ENCODE results near the gene CABP2.

The CABP2 gene

DNA sequence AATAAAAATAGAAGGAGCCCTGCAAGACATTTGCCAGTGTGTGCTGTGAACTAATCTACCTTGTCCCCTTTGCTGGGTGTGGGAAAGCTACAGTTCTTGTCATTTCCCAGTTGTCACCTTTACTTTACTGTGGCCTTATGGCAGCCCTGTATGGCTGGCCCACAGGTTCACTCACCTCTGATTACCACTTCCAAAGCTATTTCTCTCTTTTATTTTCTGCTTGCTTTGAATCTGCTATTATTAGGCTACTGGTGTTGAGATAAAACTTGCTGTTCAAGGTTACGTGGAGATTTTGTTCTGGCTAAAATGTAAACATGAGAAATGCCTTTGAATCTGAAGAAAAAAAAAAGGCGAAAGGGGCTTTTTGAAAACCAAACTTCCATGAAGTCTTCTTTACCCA lies 9.6 kb upstream of the CABP2 start:
- H3K4me1 ChIP-seq = no peaks in the 10 kb centered on the region
- no peak overlapping the region for H2AFZ ChIP-seq
- no peaks in the 10 kb centered on the region for H3K79me2 ChIP-seq
- H3K9me3 ChIP-seq (ENCODE audit: control insufficient read depth, low read length) = no peaks in the 10 kb centered on the region
- no peak overlapping the region for H3K4me2 ChIP-seq (ENCODE audit: low read length)
- H3K36me3 ChIP-seq (ENCODE audit: control insufficient read depth, insufficient read depth, low read length) = no peaks in the 10 kb centered on the region
- no peak overlapping the region for H3K27ac ChIP-seq
- H3K27me3 ChIP-seq (ENCODE audit: control insufficient read depth, insufficient read depth, low read length) = no peaks in the 10 kb centered on the region
- no peak overlapping the region for H3K9ac ChIP-seq
- no peak overlapping the region for H3K4me3 ChIP-seq (ENCODE audit: low read depth, low read length)
- TF ChIP-seq, protein P1, sequence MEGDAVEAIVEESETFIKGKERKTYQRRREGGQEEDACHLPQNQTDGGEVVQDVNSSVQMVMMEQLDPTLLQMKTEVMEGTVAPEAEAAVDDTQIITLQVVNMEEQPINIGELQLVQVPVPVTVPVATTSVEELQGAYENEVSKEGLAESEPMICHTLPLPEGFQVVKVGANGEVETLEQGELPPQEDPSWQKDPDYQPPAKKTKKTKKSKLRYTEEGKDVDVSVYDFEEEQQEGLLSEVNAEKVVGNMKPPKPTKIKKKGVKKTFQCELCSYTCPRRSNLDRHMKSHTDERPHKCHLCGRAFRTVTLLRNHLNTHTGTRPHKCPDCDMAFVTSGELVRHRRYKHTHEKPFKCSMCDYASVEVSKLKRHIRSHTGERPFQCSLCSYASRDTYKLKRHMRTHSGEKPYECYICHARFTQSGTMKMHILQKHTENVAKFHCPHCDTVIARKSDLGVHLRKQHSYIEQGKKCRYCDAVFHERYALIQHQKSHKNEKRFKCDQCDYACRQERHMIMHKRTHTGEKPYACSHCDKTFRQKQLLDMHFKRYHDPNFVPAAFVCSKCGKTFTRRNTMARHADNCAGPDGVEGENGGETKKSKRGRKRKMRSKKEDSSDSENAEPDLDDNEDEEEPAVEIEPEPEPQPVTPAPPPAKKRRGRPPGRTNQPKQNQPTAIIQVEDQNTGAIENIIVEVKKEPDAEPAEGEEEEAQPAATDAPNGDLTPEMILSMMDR (IDR thresholded peaks at IDR 0.05) = no peak

GRCh38 chr11:67530282-67530592 lies 7.0 kb upstream of the CABP2 start:
- Histone ChIP-seq H2AFZ (no peak overlapping the region), H3K9ac (no peak overlapping the region), H3K4me3 (ENCODE audit: low read depth, low read length) (no peak overlapping the region), H3K9me3 (ENCODE audit: control insufficient read depth, low read length) (no peaks in the 10 kb centered on the region), H3K27ac (no peak overlapping the region), H3K27me3 (ENCODE audit: control insufficient read depth, insufficient read depth, low read length) (no peaks in the 10 kb centered on the region), H3K36me3 (ENCODE audit: control insufficient read depth, insufficient read depth, low read length) (no peaks in the 10 kb centered on the region), H3K4me1 (no peaks in the 10 kb centered on the region), H3K4me2 (ENCODE audit: low read length) (no peak overlapping the region), H3K79me2 (no peaks in the 10 kb centered on the region)
- TF ChIP-seq, protein P1 (IDR thresholded peaks at IDR 0.05) = no peak

- Histone ChIP-seq H3K79me2 (no peaks in the 10 kb centered on the region), H3K4me3 (ENCODE audit: low read depth, low read length) (no peak overlapping the region), H3K27me3 (ENCODE audit: control insufficient read depth, insufficient read depth, low read length) (no peaks in the 10 kb centered on the region), H3K4me1 (no peaks in the 10 kb centered on the region), H3K4me2 (ENCODE audit: low read length) (no peak overlapping the region), H3K36me3 (ENCODE audit: control insufficient read depth, insufficient read depth, low read length) (no peaks in the 10 kb centered on the region), H3K27ac (no peak overlapping the region), H3K9me3 (ENCODE audit: control insufficient read depth, low read length) (no peaks in the 10 kb centered on the region), H3K9ac (no peak overlapping the region), H2AFZ (no peak overlapping the region)
- TF ChIP-seq, protein P1 (IDR thresholded peaks at IDR 0.05) = no peak
Measured at GRCh38 chr11:67528376-67528775, 5.1 kb upstream of the CABP2 start.

DNA sequence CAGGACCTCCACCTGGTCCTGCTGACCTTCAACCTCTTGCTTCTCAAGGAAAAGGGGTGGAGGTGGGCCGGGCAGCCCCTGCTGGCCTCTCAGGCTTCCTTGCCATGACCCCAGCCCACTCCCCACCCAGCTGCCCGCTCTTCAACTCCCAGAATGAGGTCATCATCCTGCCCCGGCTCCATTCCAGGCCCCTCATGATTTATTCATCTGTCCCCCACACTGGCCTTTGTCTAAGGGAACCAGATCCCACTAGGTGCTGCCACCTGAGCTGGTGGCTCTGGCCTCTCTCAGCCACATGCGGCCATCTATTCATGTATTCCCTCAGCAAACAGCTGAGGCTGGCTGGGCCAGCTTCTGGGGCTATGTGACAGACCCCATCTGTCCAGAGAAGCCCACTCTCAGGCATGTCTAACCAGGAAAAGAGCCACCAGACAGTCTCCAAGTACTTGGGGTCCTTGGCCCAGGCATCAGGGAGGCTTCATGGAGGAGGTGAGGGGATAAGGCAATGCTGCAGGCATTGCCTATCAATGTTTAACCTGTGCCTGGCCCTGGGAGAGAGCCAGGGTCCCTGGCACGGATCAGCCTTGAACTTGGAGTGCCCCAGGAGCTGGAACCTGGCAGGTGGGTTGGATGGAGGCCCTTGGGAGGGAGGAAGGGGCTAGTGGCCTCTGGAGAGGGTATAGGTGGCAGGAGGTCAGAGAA lies 2.2 kb upstream of the CABP2 start:
- no peak overlapping the region for H3K4me3 ChIP-seq (ENCODE audit: low read depth, low read length)
- no peaks in the 10 kb centered on the region for H3K27me3 ChIP-seq (ENCODE audit: control insufficient read depth, insufficient read depth, low read length)
- H3K4me1 ChIP-seq = no peaks in the 10 kb centered on the region
- no peaks in the 10 kb centered on the region for H3K36me3 ChIP-seq (ENCODE audit: control insufficient read depth, insufficient read depth, low read length)
- TF ChIP-seq, protein P1 (IDR thresholded peaks at IDR 0.05) = no peak
- no peak overlapping the region for H3K27ac ChIP-seq
- H3K9me3 ChIP-seq (ENCODE audit: control insufficient read depth, low read length) = no peaks in the 10 kb centered on the region
- H3K79me2 ChIP-seq = no peaks in the 10 kb centered on the region
- H2AFZ ChIP-seq = no peak overlapping the region
- H3K4me2 ChIP-seq (ENCODE audit: low read length) = no peak overlapping the region
- no peak overlapping the region for H3K9ac ChIP-seq

DNA sequence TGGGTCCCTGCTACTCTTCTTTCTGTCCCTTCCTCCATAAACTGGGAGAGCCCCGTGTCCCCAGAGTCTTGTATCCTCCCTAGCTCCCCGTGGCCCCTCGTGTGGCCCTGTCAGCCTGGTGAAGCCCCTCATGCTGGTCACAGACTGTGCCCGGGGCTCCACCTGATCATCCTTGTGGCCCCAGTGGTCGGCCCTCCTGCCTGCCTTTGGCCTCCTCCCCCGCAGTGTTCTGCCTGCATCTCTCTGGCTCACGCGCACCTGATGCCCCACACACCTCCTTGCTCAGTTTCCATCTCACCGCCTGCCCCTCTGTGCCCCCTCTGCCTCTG lies 1.2 kb upstream of the CABP2 start:
- Histone ChIP-seq H3K79me2 (no peaks in the 10 kb centered on the region), H3K27me3 (ENCODE audit: control insufficient read depth, insufficient read depth, low read length) (no peaks in the 10 kb centered on the region), H3K36me3 (ENCODE audit: control insufficient read depth, insufficient read depth, low read length) (no peaks in the 10 kb centered on the region), H3K27ac (no peak overlapping the region), H3K9me3 (ENCODE audit: control insufficient read depth, low read length) (no peaks in the 10 kb centered on the region), H3K9ac (no peak overlapping the region), H2AFZ (no peak overlapping the region), H3K4me3 (ENCODE audit: low read depth, low read length) (no peak overlapping the region), H3K4me2 (ENCODE audit: low read length) (no peak overlapping the region), H3K4me1 (no peaks in the 10 kb centered on the region)
- TF ChIP-seq, protein P1 (IDR thresholded peaks at IDR 0.05) = no peak

Data from parathyroid adenoma (tissue), 2 donors.